ENCODE data around the gene RAB3C.

RAB3C gene

DNA sequence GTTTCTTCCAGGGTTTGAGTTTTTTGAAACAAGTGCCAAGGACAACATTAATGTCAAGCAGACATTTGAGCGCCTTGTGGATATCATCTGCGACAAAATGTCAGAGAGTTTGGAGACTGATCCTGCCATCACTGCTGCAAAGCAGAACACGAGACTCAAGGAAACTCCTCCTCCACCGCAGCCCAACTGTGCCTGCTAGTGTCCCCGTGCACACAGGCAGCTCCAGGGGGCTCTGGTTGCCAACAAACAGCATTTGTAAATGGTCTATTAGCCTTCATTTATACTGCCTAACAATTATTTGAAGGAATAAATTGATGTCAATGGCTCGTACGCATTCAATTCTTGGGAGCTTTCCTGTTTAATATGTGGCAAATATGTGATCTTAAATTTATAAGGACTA, 268.3 kb downstream of the RAB3C start:
- ATAC-seq (ENCODE audit: low read depth) (no peak), DNase-seq (ENCODE audit: low spot score) (no peak)
- Histone ChIP-seq H3K4me3 (ENCODE audit: severe bottlenecking) (no peak overlapping the region), H3K27me3 (ENCODE audit: insufficient read depth, poor library complexity, severe bottlenecking) (peaks cover 37% of the 10 kb centered on the region), H3K27ac (ENCODE audit: poor library complexity, severe bottlenecking) (no peak overlapping the region), H3K9me3 (ENCODE audit: severe bottlenecking) (no peaks in the 10 kb centered on the region), H3K4me1 (ENCODE audit: insufficient read depth, poor library complexity, severe bottlenecking) (no peaks in the 10 kb centered on the region), H3K36me3 (ENCODE audit: low read depth) (no peaks in the 10 kb centered on the region)
- TF ChIP-seq, protein P1, sequence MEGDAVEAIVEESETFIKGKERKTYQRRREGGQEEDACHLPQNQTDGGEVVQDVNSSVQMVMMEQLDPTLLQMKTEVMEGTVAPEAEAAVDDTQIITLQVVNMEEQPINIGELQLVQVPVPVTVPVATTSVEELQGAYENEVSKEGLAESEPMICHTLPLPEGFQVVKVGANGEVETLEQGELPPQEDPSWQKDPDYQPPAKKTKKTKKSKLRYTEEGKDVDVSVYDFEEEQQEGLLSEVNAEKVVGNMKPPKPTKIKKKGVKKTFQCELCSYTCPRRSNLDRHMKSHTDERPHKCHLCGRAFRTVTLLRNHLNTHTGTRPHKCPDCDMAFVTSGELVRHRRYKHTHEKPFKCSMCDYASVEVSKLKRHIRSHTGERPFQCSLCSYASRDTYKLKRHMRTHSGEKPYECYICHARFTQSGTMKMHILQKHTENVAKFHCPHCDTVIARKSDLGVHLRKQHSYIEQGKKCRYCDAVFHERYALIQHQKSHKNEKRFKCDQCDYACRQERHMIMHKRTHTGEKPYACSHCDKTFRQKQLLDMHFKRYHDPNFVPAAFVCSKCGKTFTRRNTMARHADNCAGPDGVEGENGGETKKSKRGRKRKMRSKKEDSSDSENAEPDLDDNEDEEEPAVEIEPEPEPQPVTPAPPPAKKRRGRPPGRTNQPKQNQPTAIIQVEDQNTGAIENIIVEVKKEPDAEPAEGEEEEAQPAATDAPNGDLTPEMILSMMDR (IDR thresholded peaks at IDR 0.05; ENCODE audit: poor library complexity, severe bottlenecking) = no peak

DNA sequence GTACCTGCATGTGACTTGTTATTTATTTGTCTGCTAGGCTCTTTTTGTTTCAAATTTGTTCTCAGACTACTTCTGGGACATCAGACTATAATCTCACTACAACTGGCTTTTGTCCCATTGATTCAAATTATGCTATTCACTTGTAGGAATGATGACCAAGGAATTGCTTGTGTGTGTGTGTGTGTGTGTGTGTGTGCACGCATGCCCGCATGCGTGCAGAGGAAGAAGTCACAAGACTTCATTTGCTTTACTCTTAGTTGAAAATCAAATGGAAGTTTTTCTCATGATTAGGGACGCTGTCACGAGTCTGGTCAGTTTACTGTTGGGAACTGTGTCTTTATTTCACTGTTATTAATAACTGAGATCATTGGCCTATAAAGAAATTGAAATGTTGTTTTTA, 268.7 kb downstream of the RAB3C start:
- no peak for ATAC-seq (ENCODE audit: low read depth)
- Histone ChIP-seq H3K27ac (ENCODE audit: poor library complexity, severe bottlenecking) (no peak overlapping the region), H3K4me1 (ENCODE audit: insufficient read depth, poor library complexity, severe bottlenecking) (no peaks in the 10 kb centered on the region), H3K36me3 (ENCODE audit: low read depth) (no peaks in the 10 kb centered on the region), H3K4me3 (ENCODE audit: severe bottlenecking) (no peak overlapping the region), H3K9me3 (ENCODE audit: severe bottlenecking) (no peaks in the 10 kb centered on the region), H3K27me3 (ENCODE audit: insufficient read depth, poor library complexity, severe bottlenecking) (peaks cover 39% of the 10 kb centered on the region)
- no peak for DNase-seq (ENCODE audit: low spot score)
- TF ChIP-seq, protein P1 (IDR thresholded peaks at IDR 0.05; ENCODE audit: poor library complexity, severe bottlenecking) = no peak

DNA sequence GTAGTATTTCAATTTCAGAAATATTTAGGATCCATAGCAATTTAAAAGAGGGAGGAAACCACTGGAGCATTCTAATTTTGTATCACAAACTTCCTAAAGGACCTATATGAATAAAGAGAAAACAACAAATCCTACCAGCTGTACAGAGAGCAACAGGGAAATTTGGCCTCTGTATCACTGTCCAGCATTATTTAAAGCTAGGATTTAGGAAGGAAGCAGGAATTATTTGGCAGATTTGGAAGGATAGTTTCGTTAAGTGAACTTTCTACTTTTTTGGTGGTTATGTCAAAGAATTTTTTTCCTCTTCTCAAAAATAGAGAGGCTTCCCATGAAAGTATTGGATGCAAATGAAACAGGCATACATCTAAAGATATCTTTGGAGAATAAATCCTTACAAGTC, 269.7 kb downstream of the RAB3C start:
- DNase-seq (ENCODE audit: low spot score) = no peak
- Histone ChIP-seq H3K4me3 (ENCODE audit: severe bottlenecking) (no peak overlapping the region), H3K4me1 (ENCODE audit: insufficient read depth, poor library complexity, severe bottlenecking) (no peaks in the 10 kb centered on the region), H3K36me3 (ENCODE audit: low read depth) (no peaks in the 10 kb centered on the region), H3K9me3 (ENCODE audit: severe bottlenecking) (no peaks in the 10 kb centered on the region), H3K27me3 (ENCODE audit: insufficient read depth, poor library complexity, severe bottlenecking) (peaks cover 44% of the 10 kb centered on the region), H3K27ac (ENCODE audit: poor library complexity, severe bottlenecking) (no peak overlapping the region)
- TF ChIP-seq, protein P1 (IDR thresholded peaks at IDR 0.05; ENCODE audit: poor library complexity, severe bottlenecking) = no peak
- no peak for ATAC-seq (ENCODE audit: low read depth)

DNA sequence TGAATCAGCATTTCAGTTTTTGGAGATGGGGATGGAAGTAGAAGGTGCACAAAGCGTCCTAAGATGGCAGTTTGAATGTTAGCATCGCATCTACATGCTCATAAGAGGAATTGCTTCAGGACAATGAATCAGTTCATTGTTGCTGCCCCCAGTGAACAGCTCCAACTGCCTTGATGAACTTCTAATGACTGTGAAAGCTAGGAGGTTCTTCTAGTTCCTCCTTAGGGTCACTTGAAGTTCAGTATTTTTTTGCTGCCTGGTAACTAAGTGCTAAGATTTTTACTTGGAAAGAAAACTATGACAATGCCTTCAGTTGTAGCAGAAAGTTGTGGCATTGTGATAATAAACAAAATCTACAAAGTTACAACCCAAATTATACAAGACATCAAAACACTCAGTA, 271.6 kb downstream of the RAB3C start:
- Histone ChIP-seq H3K4me3 (ENCODE audit: severe bottlenecking) (no peak overlapping the region), H3K27me3 (ENCODE audit: insufficient read depth, poor library complexity, severe bottlenecking) (peaks cover 48% of the 10 kb centered on the region), H3K4me1 (ENCODE audit: insufficient read depth, poor library complexity, severe bottlenecking) (no peaks in the 10 kb centered on the region), H3K9me3 (ENCODE audit: severe bottlenecking) (no peaks in the 10 kb centered on the region), H3K36me3 (ENCODE audit: low read depth) (no peaks in the 10 kb centered on the region), H3K27ac (ENCODE audit: poor library complexity, severe bottlenecking) (no peak overlapping the region)
- DNase-seq (ENCODE audit: low spot score) = no peak
- ATAC-seq (ENCODE audit: low read depth) = no peak
- TF ChIP-seq, protein P1 (IDR thresholded peaks at IDR 0.05; ENCODE audit: poor library complexity, severe bottlenecking) = no peak

DNA sequence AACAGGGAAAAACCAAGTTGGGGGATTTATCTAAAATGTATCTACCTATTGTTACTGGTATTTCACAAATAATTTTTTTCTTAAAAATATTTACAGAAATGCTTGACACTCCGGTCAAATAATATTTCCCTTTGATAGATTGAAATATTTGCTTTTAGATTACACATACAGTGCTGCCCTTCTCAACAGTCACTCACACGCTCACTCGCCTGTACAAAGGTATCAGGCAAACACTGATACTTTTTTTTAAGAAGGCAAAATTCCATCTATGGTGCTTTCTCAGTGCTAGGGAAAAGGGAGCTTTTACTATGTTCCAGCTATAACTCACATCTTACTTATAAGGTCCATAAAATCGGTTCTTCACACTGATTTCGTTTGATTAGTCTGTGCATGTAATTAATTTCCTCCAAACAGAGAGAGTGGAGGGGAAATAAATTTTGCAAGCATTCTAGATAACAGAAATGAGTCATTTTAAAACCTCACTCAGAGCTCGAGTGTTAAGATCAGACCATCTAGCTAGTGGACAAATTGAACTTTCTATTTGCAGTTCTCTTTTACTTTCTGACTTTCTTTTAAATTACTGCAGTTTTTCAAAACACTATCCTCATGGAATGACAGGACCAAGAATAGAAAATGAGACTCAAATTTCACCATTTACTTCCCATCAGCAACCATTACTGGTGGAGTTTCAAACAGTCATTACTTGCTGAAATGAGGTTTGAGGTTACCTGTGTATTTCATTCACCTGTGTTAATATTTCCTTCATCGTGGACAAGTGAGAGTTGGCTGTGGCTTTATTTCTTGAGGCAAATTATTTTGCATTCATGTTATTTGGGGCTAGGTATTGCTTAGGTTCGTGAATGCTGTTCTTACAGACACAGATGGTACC, 273.2 kb downstream of the RAB3C start:
- Histone ChIP-seq H3K27ac (ENCODE audit: poor library complexity, severe bottlenecking) (no peak overlapping the region), H3K9me3 (ENCODE audit: severe bottlenecking) (no peaks in the 10 kb centered on the region), H3K36me3 (ENCODE audit: low read depth) (no peaks in the 10 kb centered on the region), H3K4me3 (ENCODE audit: severe bottlenecking) (no peak overlapping the region), H3K27me3 (ENCODE audit: insufficient read depth, poor library complexity, severe bottlenecking) (peaks cover 62% of the 10 kb centered on the region), H3K4me1 (ENCODE audit: insufficient read depth, poor library complexity, severe bottlenecking) (no peaks in the 10 kb centered on the region)
- TF ChIP-seq, protein P1 (IDR thresholded peaks at IDR 0.05; ENCODE audit: poor library complexity, severe bottlenecking) = no peak
- DNase-seq (ENCODE audit: low spot score) (no peak), ATAC-seq (ENCODE audit: low read depth) (no peak)
